GM08714 (cell line): Measurements from ENCODE around the gene FAM210A.
"Not testable (repeated sequence)": the region's sequence is repeated elsewhere in the genome, so short reads cannot be mapped to it uniquely, and the experiment has no call there.

ENCODE experiments used
- H3K4me3 ChIP-seq: fragments of 200-500 bp; sonication (Bioruptor generic); 2 replicates; pipeline ENCODE4 v1.5.1; 2014; ENCODE audit warnings: mild to moderate bottlenecking, low read length, inconsistent platforms
- ZNF274 ChIP-seq: IDR thresholded peaks from 2 replicates; pipeline ENCODE4 v1.6.1; 2012; ENCODE audit warnings: mild to moderate bottlenecking, low read depth, low read length

FAM210A gene

DNA sequence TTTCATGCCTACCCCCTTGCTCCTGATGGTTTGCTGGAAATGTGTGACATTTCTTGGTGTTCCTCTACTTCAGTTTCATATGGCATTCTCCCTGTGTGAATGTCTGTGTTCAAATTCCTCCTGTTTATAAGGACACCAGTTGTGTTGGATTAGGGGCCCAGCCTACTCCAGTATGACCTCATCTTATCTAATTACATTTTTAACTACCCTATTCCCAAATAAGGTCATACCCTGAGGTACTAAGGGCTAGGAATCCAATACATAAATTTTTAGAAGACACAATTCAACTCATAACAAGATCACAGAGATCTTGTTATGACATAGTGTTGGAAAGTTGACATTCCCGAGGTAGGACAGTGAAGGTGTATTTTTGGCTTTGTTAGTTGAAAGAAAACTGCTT is 5.5 kb downstream of the FAM210A start:
- no peak for TF ChIP-seq ZNF274
- H3K4me3 ChIP-seq: no peak overlapping the region

GRCh38 chr18:13720123-13720522 is 6.2 kb downstream of the FAM210A start:
- no peak for TF ChIP-seq ZNF274
- no peak overlapping the region for H3K4me3 ChIP-seq

- no peak for TF ChIP-seq ZNF274
- no peak overlapping the region for H3K4me3 ChIP-seq
Observed at GRCh38 chr18:13716916-13717315, 9.4 kb downstream of the FAM210A start.

- TF ChIP-seq ZNF274: no peak
- H3K4me3 ChIP-seq: no peak overlapping the region
Observed at GRCh38 chr18:13715330-13715729, 11.0 kb downstream of the FAM210A start.

DNA sequence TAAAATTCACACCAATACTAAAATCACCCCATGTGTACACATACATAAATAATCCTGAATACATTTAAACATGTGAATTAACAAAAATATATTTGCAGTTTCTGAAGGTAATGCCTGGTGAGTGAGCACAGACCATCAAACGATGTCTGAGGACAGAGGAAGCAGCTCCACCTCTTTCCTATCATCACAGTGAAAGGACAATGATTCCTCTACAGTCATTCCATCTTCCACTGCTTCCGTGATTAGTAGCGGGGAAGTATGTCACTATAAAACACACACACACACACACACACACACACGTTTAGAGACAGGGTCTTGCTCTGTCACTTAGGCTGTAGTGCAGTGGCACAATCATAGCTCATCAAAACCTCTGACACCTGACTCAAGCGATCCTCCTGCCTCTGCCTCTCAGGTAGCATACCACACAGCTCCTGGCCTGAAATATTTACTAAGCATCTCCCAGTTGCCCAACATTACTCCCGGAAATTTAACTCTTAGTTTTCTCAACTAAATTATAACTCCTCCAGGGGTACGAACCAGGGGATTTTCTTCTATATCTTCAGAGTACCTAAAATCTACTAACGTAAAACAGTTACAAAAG is 12.8 kb downstream of the FAM210A start:
- H3K4me3 ChIP-seq: no peak overlapping the region
- TF ChIP-seq ZNF274: no peak

DNA sequence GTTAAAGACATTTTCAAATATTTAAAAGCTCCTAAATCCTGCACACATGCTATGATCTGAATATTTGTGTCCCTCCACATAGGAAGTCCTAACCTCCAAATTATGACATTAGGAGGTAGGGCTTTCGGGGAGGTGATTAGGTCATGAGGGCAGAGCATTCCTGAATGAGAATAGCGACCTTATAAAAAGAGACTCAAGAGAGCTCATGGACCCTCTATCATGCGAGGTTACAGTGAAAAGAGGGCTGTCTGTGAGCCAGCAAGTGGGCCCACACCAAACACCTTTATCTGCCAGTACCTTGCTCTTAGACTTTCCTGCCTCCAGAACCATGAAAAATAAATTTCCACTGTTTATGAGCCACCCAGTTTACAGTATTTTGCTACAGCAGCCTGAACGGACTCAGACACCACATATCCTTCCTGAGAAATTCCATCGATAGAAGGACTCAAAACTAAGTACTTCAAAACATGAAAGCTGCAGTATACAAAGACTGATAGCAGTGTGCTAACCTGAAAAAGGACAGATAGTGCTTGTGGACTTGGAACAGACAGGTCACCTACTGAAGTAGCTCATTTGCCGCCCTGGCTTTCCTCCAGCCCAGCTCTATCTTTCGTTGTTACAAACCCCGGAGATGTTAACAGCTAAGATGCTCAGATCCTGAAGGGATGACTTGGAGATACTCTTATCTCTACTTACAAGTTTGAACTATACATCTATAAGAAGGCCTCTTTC is 13.8 kb downstream of the FAM210A start:
- no peak overlapping the region for H3K4me3 ChIP-seq
- no peak for TF ChIP-seq ZNF274

- H3K4me3 ChIP-seq: no peak overlapping the region
- TF ChIP-seq ZNF274: no peak
Observed at GRCh38 chr18:13710414-13710831, 15.9 kb downstream of the FAM210A start.

- H3K4me3 ChIP-seq: no peak overlapping the region
- TF ChIP-seq ZNF274: no peak
Observed at GRCh38 chr18:13703899-13704298, 22.5 kb downstream of the FAM210A start.

GRCh38 chr18:13700153-13700552 is 26.2 kb downstream of the FAM210A start:
- no peak overlapping the region for H3K4me3 ChIP-seq
- TF ChIP-seq ZNF274: no peak

- no peak for TF ChIP-seq ZNF274
- H3K4me3 ChIP-seq: no peak overlapping the region
Observed at GRCh38 chr18:13696961-13697360, 29.4 kb downstream of the FAM210A start.

- H3K4me3 ChIP-seq: not testable (repeated sequence)
Observed at GRCh38 chr18:13695337-13695736, 31.0 kb downstream of the FAM210A start.

GRCh38 chr18:13690060-13690459 is 36.3 kb downstream of the FAM210A start:
- H3K4me3 ChIP-seq: not testable (repeated sequence)

DNA sequence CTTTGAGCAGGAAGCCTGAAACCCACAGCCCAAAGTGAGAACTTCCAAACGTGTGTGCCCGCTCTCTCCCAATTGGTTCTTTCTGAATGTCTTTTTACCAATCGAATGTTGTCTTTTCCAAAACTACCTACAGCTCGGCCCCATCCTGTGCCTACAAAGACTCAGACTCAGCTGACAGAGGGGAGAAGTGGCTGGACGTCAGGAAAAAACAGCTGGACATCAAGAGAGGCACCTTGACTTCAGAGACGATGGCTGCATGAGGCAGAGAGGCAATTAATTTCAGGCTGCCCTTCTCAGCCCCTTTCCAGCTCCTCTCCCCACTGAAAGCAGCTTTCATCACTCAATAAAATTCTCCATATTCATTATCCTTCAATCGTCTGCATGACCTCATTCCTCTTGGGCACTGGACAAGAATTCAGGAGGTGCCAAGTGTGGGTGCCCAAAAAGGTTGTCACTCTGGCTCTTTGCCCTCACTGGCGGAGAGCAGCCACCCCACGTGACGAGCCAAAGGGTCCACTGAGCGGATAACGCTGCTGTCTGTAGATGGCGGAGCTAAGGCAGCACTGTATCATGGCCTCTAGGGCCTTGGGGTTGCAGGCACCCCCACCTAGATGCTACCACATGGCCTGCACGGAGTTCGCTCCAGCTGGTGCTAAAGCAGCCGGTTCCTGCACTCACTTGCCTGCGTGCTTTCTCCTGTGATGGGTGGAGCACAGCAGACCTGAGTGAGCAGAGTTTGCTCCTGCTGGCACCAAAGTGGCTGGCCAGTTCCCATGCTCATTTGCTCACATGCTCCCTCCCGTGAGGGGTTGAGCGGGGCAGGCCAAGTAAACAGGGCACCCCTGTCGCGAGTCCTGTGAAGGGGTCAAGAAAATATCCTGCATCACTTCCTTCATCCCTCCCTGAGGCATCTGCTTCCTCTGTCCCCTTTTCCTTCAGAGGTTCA is 37.9 kb downstream of the FAM210A start:
- TF ChIP-seq ZNF274: no peak
- no peak overlapping the region for H3K4me3 ChIP-seq

GRCh38 chr18:13684546-13684945 is 41.8 kb downstream of the FAM210A start:
- no peak for TF ChIP-seq ZNF274
- no peak overlapping the region for H3K4me3 ChIP-seq

DNA sequence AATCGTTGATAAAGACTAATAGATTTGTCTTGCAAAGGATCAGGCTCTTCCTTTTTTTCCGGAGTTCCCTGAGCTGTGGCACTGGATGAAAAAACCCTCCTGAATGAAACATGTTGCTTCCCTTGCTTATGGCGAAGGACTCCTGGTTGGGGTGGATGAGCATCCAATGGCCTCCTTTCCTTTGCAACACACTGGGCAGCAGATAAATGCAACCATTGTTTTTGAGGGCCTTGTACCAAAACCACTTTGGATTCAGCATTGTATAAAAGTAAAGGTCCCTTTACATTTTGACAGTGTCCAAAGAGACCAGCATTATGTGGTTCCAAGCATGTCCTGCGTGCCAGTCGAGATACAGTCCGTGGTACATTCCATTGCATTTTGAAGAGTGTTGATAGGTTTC is 44.7 kb downstream of the FAM210A start:
- H3K4me3 ChIP-seq: no peak overlapping the region
- no peak for TF ChIP-seq ZNF274
